Keratinocyte (primary cell): ENCODE results near the gene CBLB. TPM values are rescaled to one million over a fixed set of nuclear protein-coding genes. Genes with fewer than 3 reads are reported as not detected.

Experiments used
- DNase-seq: peaks from one replicate; pipeline ENCODE4 v3.0.0-alpha.2; 2011; ENCODE audit warnings: low read depth, missing footprints, low spot score
- FAIRE-seq: peaks from 2 replicates; lab custom pipeline; 2011; peaks lifted over from hg19 to GRCh38; lab: Jason Lieb, UNC
- H2AFZ ChIP-seq: 2 replicates; pipeline ENCODE4 v1.6.0; 2012; ENCODE audit warnings: low read length, control low read depth, inconsistent platforms; ENCODE audit not compliant: control insufficient read depth
- H3K27ac ChIP-seq: 2 replicates; pipeline ENCODE4 v1.5.1; 2011; ENCODE audit warnings: low read length; ENCODE audit not compliant: control insufficient read depth, insufficient read depth
- H3K27me3 ChIP-seq: 3 replicates; pipeline ENCODE4 v1.6.0; 2011; ENCODE audit warnings: low read length; ENCODE audit not compliant: control insufficient read depth, insufficient read depth; ENCODE audit errors: extremely low read depth
- H3K36me3 ChIP-seq, 2 experiments: 2 replicates in 1 of 2; 3 replicates in 1 of 2; pipeline ENCODE4 v1.5.1; 2011; ENCODE audit warnings: low read length in 2 of 2, mild to moderate bottlenecking in 1 of 2; ENCODE audit not compliant: control insufficient read depth in 2 of 2, insufficient read depth in 2 of 2; ENCODE audit errors: extremely low read depth in 1 of 2
- H3K4me1 ChIP-seq: 3 replicates; pipeline ENCODE4 v1.5.1; 2011; ENCODE audit warnings: low read length; ENCODE audit not compliant: control insufficient read depth, insufficient read depth; ENCODE audit errors: extremely low read depth
- H3K4me2 ChIP-seq: 3 replicates; pipeline ENCODE4 v1.6.0; 2011; ENCODE audit warnings: low read depth, low read length; ENCODE audit not compliant: control insufficient read depth, insufficient read depth; ENCODE audit errors: extremely low read depth
- H3K4me3 ChIP-seq, 3 experiments: fragments of 200-600 bp in 1 of 3; sonication (generic) in 1 of 3; 2 replicates in 2 of 3; 3 replicates in 1 of 3; pipeline ENCODE4 v1.5.1; 2011 to 2016; ENCODE audit warnings: low read length in 3 of 3, mild to moderate bottlenecking in 3 of 3, control low read depth in 2 of 3, inconsistent platforms in 1 of 3, low read depth in 1 of 3, mixed read lengths in 1 of 3, mixed run types in 1 of 3, moderate library complexity in 1 of 3; ENCODE audit not compliant: control insufficient read depth in 2 of 3, insufficient read depth in 2 of 3; ENCODE audit errors: extremely low read depth in 1 of 3
- H3K79me2 ChIP-seq: 2 replicates; pipeline ENCODE4 v1.6.0; 2012; ENCODE audit warnings: low read length; ENCODE audit not compliant: control insufficient read depth, insufficient read depth
- H3K9ac ChIP-seq: 3 replicates; pipeline ENCODE4 v1.6.0; 2011; ENCODE audit warnings: low read length; ENCODE audit not compliant: control insufficient read depth, insufficient read depth; ENCODE audit errors: extremely low read depth
- H3K9me1 ChIP-seq: 3 replicates; pipeline ENCODE4 v1.6.0; 2011; ENCODE audit warnings: low read length; ENCODE audit not compliant: control insufficient read depth, insufficient read depth; ENCODE audit errors: extremely low read depth
- H3K9me3 ChIP-seq: 2 replicates; pipeline ENCODE4 v1.5.1; 2012; ENCODE audit warnings: low read depth, low read length; ENCODE audit not compliant: control insufficient read depth
- H4K20me1 ChIP-seq: 3 replicates; pipeline ENCODE4 v1.6.0; 2011; ENCODE audit warnings: low read length; ENCODE audit not compliant: control insufficient read depth, insufficient read depth; ENCODE audit errors: extremely low read depth
- EZH2 ChIP-seq: IDR thresholded peaks from one replicate; pipeline ENCODE4 v1.6.1; 2012; ENCODE audit warnings: inconsistent platforms, mild to moderate bottlenecking, low read length, moderate library complexity
- dilution Hi-C: fragments of 300-500 bp; cut with MboI; formaldehyde crosslinking; loops from one replicate; pipeline ENCODE4 v1.7.0; 2020; ENCODE audit warnings: low sequenced_read_pairs; ENCODE audit not compliant: extremely low pct_ligation_motif_present
- polyA plus RNA-seq, 5 experiments: library from polyadenylated mRNA; depleted of rRNA in 3 of 5; stranded (reverse) in 3 of 5; stranded (forward) in 1 of 5; unstranded in 1 of 5; fragments of >200 nt; gene quantifications; 1 replicate in 1 of 5; 2 replicates in 3 of 5; 3 replicates in 1 of 5; pipeline versions ENCODE4 v1.2.1 to v1.2.3, GENCODE V29; 2011 to 2012; ENCODE audit warnings: missing spikeins in 2 of 5, low read depth in 1 of 5, low replicate concordance in 1 of 5
- TF ChIP-seq, protein P1 (sequence below), 3 experiments: IDR thresholded peaks in 1 of 3; conservative IDR thresholded peaks in 1 of 3; optimal IDR thresholded peaks in 1 of 3; 2 replicates in 2 of 3; 3 replicates in 1 of 3; pipeline versions ENCODE3 to v1.5.1; 2011; ENCODE audit warnings: low read length in 3 of 3, mild to moderate bottlenecking in 3 of 3, moderate library complexity in 2 of 3, control low read depth in 1 of 3, inconsistent platforms in 1 of 3; ENCODE audit not compliant: insufficient read depth in 2 of 3; ENCODE audit errors: extremely low read depth in 1 of 3

The CBLB gene
- polyA plus RNA-seq, 1 donor (not counting 4 experiments of a cell fraction or from before 2014, with no cell fraction given), result 13.6 TPM

DNA sequence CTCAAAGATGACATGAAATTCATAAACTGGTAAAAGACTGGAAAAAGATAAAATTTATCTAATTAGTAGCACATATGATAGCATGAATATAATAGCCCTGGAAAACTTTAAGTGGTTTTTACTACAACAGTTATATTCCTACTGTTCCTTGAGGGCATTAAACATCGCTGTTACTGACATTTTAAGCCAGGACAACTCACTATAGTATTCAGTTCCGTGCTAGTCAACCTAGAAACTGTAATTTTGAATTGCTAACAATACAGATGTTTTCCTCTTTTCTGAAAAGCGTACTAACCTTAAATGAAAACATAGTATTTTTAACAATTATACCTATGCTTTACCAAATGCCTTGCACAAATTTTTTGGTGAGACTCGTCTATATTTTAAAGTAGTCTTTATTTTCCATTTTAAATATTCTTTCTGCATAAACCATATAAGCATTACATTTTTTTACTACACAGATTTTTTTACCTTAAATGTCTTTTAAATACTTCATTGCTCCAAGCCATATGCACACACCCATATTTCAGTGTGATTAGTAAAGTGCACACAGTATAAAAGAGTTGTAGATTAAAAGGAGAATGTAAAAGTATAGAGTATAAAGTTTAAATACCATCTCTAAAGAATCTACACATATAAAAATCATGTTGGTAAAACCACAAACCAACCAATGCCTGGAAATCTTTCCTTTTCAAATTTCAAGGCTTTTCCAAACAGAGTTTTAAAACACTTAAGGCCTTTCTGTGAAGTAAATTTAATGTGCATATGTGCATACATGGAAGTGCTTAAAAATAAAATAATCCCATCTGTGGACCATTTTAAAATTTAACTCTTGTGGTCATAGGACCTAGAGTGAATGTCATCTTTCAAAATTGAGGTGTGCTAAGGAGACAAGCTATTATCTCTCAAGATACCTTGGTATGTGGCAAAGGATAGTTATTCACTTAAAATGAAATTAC is 20.1 kb upstream of the CBLB start:
- DNase-seq, result no peak
- Histone ChIP-seq H3K9ac (no peak overlapping the region), H3K9me1 (no peaks in the 10 kb centered on the region), H2AFZ (no peak overlapping the region), H3K79me2 (no peaks in the 10 kb centered on the region), H3K4me1 (no peaks in the 10 kb centered on the region), H3K9me3 (no peaks in the 10 kb centered on the region), H3K4me2 (no peak overlapping the region), H3K27ac (no peak overlapping the region), H4K20me1 (no peaks in the 10 kb centered on the region), H3K27me3 (no peaks in the 10 kb centered on the region), H3K36me3 (no peaks in the 10 kb centered on the region), H3K4me3 (no peak overlapping the region)
- TF ChIP-seq, protein P1, sequence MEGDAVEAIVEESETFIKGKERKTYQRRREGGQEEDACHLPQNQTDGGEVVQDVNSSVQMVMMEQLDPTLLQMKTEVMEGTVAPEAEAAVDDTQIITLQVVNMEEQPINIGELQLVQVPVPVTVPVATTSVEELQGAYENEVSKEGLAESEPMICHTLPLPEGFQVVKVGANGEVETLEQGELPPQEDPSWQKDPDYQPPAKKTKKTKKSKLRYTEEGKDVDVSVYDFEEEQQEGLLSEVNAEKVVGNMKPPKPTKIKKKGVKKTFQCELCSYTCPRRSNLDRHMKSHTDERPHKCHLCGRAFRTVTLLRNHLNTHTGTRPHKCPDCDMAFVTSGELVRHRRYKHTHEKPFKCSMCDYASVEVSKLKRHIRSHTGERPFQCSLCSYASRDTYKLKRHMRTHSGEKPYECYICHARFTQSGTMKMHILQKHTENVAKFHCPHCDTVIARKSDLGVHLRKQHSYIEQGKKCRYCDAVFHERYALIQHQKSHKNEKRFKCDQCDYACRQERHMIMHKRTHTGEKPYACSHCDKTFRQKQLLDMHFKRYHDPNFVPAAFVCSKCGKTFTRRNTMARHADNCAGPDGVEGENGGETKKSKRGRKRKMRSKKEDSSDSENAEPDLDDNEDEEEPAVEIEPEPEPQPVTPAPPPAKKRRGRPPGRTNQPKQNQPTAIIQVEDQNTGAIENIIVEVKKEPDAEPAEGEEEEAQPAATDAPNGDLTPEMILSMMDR (optimal IDR thresholded peaks at IDR 0.05 in 1 of 3, IDR thresholded peaks at IDR 0.05 in 1 of 3, conservative IDR thresholded peaks at IDR 0.05 in 1 of 3; ENCODE audit: extremely low read depth in 1 of 3, insufficient read depth in 2 of 3, low read length in 3 of 3), result no peak
- TF ChIP-seq EZH2, result no peak
- FAIRE-seq, result no peak
- dilution Hi-C loops, result no loop called here

DNA sequence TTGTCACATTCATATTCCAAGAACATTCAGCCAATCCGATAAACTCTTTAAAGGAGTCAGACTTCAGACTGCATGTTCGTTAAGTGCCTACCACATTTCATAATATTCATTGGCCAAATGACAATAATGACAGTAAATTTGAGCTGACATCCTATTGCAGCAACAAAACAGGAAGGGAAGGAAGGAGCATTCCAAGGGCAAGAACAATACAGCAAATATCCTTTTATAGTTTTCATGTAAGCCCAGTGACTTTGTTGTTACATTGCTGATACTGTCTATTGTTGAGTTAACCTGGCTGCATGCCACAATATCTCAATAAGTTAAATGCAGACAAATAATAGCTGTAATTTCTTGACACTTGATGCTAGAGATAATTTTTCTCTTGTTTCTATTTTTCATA is 16.4 kb upstream of the CBLB start:
- Histone ChIP-seq H3K36me3 (no peaks in the 10 kb centered on the region), H2AFZ (no peak overlapping the region), H3K4me2 (no peak overlapping the region), H3K4me3 (no peak overlapping the region), H3K27ac (no peak overlapping the region), H3K27me3 (no peaks in the 10 kb centered on the region), H3K9me1 (no peaks in the 10 kb centered on the region), H3K4me1 (no peaks in the 10 kb centered on the region), H3K79me2 (no peaks in the 10 kb centered on the region), H3K9me3 (no peaks in the 10 kb centered on the region), H4K20me1 (no peaks in the 10 kb centered on the region), H3K9ac (no peak overlapping the region)
- FAIRE-seq (no peak), DNase-seq (no peak)
- no peak for TF ChIP-seq EZH2
- TF ChIP-seq, protein P1 (optimal IDR thresholded peaks at IDR 0.05 in 1 of 3, IDR thresholded peaks at IDR 0.05 in 1 of 3, conservative IDR thresholded peaks at IDR 0.05 in 1 of 3; ENCODE audit: extremely low read depth in 1 of 3, insufficient read depth in 2 of 3, low read length in 3 of 3), result no peak
- dilution Hi-C loops, result no loop called here
